Measurements from ENCODE around the gene SH3RF3. TPM values are rescaled to one million over a fixed set of nuclear protein-coding genes. Genes with fewer than 3 reads are reported as not detected.
A peak's percentile ranks its signal among the peaks of the same experiment; 100 is the strongest.

Gene SH3RF3
- total RNA-seq, 1 donor from 2014 or later: 7.3 TPM

DNA sequence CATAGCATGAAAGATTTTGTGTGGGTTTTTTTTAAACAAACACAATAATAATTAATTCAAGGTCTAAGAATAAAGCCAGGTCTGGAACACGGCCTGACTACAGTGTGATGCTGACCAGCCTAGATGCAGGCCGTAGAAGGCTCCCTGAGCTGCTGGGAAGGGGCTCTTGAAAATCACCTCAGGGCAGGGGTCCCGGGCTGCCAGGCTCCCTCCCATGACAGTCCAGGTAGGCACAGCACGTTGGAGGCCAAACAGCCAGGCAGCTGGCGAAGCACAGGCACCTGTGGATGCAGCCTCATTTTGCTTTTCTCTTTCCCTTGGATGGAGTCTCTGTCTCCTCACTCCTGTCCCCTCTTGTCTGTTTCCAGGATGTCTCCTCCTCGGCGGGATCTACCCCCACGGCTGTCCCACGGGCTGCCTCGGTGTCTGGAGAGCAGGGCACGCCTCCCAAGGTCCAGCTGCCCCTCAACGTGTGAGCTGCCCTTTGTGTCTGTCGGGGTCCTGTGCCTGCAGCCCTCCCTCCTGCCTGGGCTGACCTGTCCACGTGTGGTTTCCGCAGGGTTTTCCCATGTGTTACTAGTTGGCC lies 290.3 kb downstream of the SH3RF3 start:
- peaks cover 10% of the 10 kb centered on the region for H3K4me1 Mint-ChIP-seq (ENCODE audit: low read depth, unreplicated experiment)
- no peak overlapping the region for H3K27ac Mint-ChIP-seq (ENCODE audit: unreplicated experiment)
- H3K9me3 Mint-ChIP-seq (ENCODE audit: unreplicated experiment): peaks cover 2% of the 10 kb centered on the region
- Histone ChIP-seq H4K20me1 (ENCODE audit: insufficient read depth, low read length) (no peaks in the 10 kb centered on the region), H3K9me3 (ENCODE audit: insufficient read depth, low read depth, low read length) (no peaks in the 10 kb centered on the region), H2AFZ (ENCODE audit: low read depth, low read length) (no peak overlapping the region), H3K36me3 (ENCODE audit: insufficient read depth, low read length) (no peaks in the 10 kb centered on the region), H3K4me3 (ENCODE audit: insufficient read depth, low read depth, low read length) (no peak overlapping the region), H3K27me3 (ENCODE audit: insufficient read depth, low read length) (no peaks in the 10 kb centered on the region), H3K4me1 (ENCODE audit: insufficient read depth, low read length) (no peaks in the 10 kb centered on the region), H3K9ac (ENCODE audit: low read length) (no peak overlapping the region), H3K27ac (ENCODE audit: low read depth, low read length) (no peak overlapping the region), H3K79me2 (ENCODE audit: insufficient read depth, low read length) (no peaks in the 10 kb centered on the region), H3K4me2 (ENCODE audit: low read length) (no peak overlapping the region)
- FAIRE-seq: no peak
- H3K36me3 Mint-ChIP-seq (ENCODE audit: low read depth, unreplicated experiment): peaks cover 20% of the 10 kb centered on the region
- H3K27me3 Mint-ChIP-seq (ENCODE audit: low read depth, unreplicated experiment): peaks cover 27% of the 10 kb centered on the region
- no peak for TF ChIP-seq EZH2 (IDR thresholded peaks at IDR 0.05; ENCODE audit: insufficient read depth, low read length)
- TF ChIP-seq, protein P1, sequence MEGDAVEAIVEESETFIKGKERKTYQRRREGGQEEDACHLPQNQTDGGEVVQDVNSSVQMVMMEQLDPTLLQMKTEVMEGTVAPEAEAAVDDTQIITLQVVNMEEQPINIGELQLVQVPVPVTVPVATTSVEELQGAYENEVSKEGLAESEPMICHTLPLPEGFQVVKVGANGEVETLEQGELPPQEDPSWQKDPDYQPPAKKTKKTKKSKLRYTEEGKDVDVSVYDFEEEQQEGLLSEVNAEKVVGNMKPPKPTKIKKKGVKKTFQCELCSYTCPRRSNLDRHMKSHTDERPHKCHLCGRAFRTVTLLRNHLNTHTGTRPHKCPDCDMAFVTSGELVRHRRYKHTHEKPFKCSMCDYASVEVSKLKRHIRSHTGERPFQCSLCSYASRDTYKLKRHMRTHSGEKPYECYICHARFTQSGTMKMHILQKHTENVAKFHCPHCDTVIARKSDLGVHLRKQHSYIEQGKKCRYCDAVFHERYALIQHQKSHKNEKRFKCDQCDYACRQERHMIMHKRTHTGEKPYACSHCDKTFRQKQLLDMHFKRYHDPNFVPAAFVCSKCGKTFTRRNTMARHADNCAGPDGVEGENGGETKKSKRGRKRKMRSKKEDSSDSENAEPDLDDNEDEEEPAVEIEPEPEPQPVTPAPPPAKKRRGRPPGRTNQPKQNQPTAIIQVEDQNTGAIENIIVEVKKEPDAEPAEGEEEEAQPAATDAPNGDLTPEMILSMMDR (IDR thresholded peaks at IDR 0.05; ENCODE audit: insufficient read depth, low read depth, low read length): no peak
- no peak for DNase-seq (ENCODE audit: low read depth)
- H3K4me3 Mint-ChIP-seq (ENCODE audit: unreplicated experiment): no peak overlapping the region

DNA sequence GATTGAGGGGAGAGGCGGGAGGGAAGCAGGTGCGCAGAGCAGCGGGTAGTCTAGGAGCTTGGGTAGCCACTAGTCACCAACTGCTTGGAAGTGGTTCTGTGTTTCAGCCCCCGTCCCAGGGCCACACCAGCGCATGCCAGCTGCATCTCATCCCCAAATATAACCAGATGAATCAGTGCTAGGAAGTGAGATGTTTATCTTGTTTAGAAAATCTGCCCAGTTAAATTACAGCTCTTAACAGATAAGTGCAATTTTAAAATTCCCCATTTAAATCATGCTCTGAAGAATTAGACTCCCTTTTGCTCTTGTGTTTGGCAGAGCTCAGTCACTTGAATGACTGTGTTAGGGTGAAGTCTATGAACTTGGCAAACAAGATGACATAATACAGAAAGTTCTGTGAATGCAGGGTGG lies 291.0 kb downstream of the SH3RF3 start:
- Mint-ChIP-seq H3K9me3 (ENCODE audit: unreplicated experiment) (no peaks in the 10 kb centered on the region), H3K27ac (ENCODE audit: unreplicated experiment) (no peak overlapping the region), H3K4me1 (ENCODE audit: low read depth, unreplicated experiment) (peaks cover 10% of the 10 kb centered on the region), H3K36me3 (ENCODE audit: low read depth, unreplicated experiment) (peaks cover 20% of the 10 kb centered on the region), H3K4me3 (ENCODE audit: unreplicated experiment) (no peak overlapping the region), H3K27me3 (ENCODE audit: low read depth, unreplicated experiment) (peaks cover 22% of the 10 kb centered on the region)
- H3K27me3 ChIP-seq (ENCODE audit: insufficient read depth, low read length): no peaks in the 10 kb centered on the region
- H3K4me1 ChIP-seq (ENCODE audit: insufficient read depth, low read length): no peaks in the 10 kb centered on the region
- no peak overlapping the region for H3K4me2 ChIP-seq (ENCODE audit: low read length)
- no peaks in the 10 kb centered on the region for H4K20me1 ChIP-seq (ENCODE audit: insufficient read depth, low read length)
- no peak overlapping the region for H2AFZ ChIP-seq (ENCODE audit: low read depth, low read length)
- no peak overlapping the region for H3K4me3 ChIP-seq (ENCODE audit: insufficient read depth, low read depth, low read length)
- no peaks in the 10 kb centered on the region for H3K36me3 ChIP-seq (ENCODE audit: insufficient read depth, low read length)
- H3K27ac ChIP-seq (ENCODE audit: low read depth, low read length): no peak overlapping the region
- H3K9me3 ChIP-seq (ENCODE audit: insufficient read depth, low read depth, low read length): no peaks in the 10 kb centered on the region
- TF ChIP-seq EZH2 (IDR thresholded peaks at IDR 0.05; ENCODE audit: insufficient read depth, low read length): no peak
- TF ChIP-seq, protein P1 (IDR thresholded peaks at IDR 0.05; ENCODE audit: insufficient read depth, low read depth, low read length): no peak
- no peak for FAIRE-seq
- H3K79me2 ChIP-seq (ENCODE audit: insufficient read depth, low read length): no peaks in the 10 kb centered on the region
- DNase-seq (ENCODE audit: low read depth): peak; percentile 42
- no peak overlapping the region for H3K9ac ChIP-seq (ENCODE audit: low read length)

DNA sequence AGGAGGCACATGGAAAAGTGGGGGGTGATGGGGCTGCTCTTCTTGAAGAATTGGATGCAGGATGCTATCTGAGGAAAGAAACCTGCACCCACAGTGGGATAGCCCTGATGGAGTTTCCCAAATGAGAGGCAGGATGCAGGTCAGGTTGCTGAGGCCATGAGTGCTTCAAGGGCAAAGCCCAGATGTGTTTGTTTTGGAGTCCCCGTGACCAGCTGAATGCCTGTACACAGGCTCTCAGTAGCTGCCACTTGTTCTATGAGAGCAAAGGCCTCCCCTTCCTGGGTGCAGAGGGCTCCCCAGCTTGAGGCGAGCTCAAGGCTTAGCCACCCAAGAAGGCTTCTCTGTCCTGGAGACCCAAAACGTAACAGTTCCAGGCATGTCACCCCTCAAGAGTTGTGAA lies 292.1 kb downstream of the SH3RF3 start:
- Mint-ChIP-seq H3K27me3 (ENCODE audit: low read depth, unreplicated experiment) (peaks cover 22% of the 10 kb centered on the region), H3K4me3 (ENCODE audit: unreplicated experiment) (no peak overlapping the region), H3K27ac (ENCODE audit: unreplicated experiment) (no peak overlapping the region), H3K4me1 (ENCODE audit: low read depth, unreplicated experiment) (peaks cover 7% of the 10 kb centered on the region), H3K9me3 (ENCODE audit: unreplicated experiment) (no peaks in the 10 kb centered on the region), H3K36me3 (ENCODE audit: low read depth, unreplicated experiment) (peaks cover 17% of the 10 kb centered on the region)
- H3K27ac ChIP-seq (ENCODE audit: low read depth, low read length): no peak overlapping the region
- no peaks in the 10 kb centered on the region for H4K20me1 ChIP-seq (ENCODE audit: insufficient read depth, low read length)
- H3K4me2 ChIP-seq (ENCODE audit: low read length): no peak overlapping the region
- no peak overlapping the region for H2AFZ ChIP-seq (ENCODE audit: low read depth, low read length)
- no peak for FAIRE-seq
- no peak for DNase-seq (ENCODE audit: low read depth)
- H3K9ac ChIP-seq (ENCODE audit: low read length): no peak overlapping the region
- H3K79me2 ChIP-seq (ENCODE audit: insufficient read depth, low read length): no peaks in the 10 kb centered on the region
- no peaks in the 10 kb centered on the region for H3K27me3 ChIP-seq (ENCODE audit: insufficient read depth, low read length)
- no peaks in the 10 kb centered on the region for H3K4me1 ChIP-seq (ENCODE audit: insufficient read depth, low read length)
- TF ChIP-seq, protein P1 (IDR thresholded peaks at IDR 0.05; ENCODE audit: insufficient read depth, low read depth, low read length): no peak
- no peak for TF ChIP-seq EZH2 (IDR thresholded peaks at IDR 0.05; ENCODE audit: insufficient read depth, low read length)
- H3K36me3 ChIP-seq (ENCODE audit: insufficient read depth, low read length): no peaks in the 10 kb centered on the region
- H3K4me3 ChIP-seq (ENCODE audit: insufficient read depth, low read depth, low read length): no peak overlapping the region
- no peaks in the 10 kb centered on the region for H3K9me3 ChIP-seq (ENCODE audit: insufficient read depth, low read depth, low read length)
